Nephron progenitor cell (in vitro differentiated cells): ENCODE data around the gene KMT2C.

Source experiments
- DNase-seq: peaks from one replicate; pipeline ENCODE4 v3.0.0; 2021
- H3K27ac Mint-ChIP-seq: 2 replicates; pipeline ENCODE4 v1.8.0; 2021; ENCODE audit warnings: mild to moderate bottlenecking, moderate library complexity, mixed read lengths
- H3K27me3 Mint-ChIP-seq: 2 replicates; pipeline ENCODE4 v1.8.0; 2021; ENCODE audit warnings: mild to moderate bottlenecking, low read depth, mixed read lengths; ENCODE audit not compliant: poor library complexity
- H3K36me3 Mint-ChIP-seq: 2 replicates; pipeline ENCODE4 v1.8.0; 2021; ENCODE audit warnings: low read depth, mixed read lengths
- H3K4me1 Mint-ChIP-seq: 2 replicates; pipeline ENCODE4 v1.8.0; 2021; ENCODE audit warnings: mixed read lengths
- H3K4me3 Mint-ChIP-seq: 2 replicates; pipeline ENCODE4 v1.8.0; 2021; ENCODE audit warnings: mild to moderate bottlenecking, moderate library complexity, mixed read lengths
- H3K9me3 Mint-ChIP-seq: 2 replicates; pipeline ENCODE4 v1.8.0; 2021; ENCODE audit warnings: mild to moderate bottlenecking, moderate library complexity, mixed read lengths
- TF ChIP-seq, protein P1 (sequence below): fragments of 200-600 bp; sonication (generic); IDR thresholded peaks from 2 replicates; pipeline ENCODE4 v1.5.0; 2021; ENCODE audit warnings: antibody characterized with exemption

KMT2C gene

DNA sequence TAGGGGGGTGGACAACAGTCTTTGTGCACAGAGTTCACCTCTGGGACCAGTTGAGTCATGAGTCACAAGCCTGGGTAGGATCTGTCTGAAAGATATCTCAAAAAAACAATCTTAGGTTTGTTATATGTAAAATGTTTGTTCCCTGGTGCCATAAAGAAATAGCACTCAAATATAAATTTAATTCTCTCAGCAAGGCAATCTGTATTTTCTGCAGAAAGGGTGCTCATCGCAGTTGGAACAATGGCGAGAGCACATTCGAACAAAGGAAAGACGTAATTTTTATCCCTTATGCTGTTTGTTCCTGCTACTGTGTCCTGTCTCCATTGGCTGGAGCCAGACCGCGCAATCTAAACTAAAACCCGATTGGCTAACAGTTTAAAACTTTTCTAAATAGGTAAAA lies 346.6 kb downstream of the KMT2C start:
- TF ChIP-seq, protein P1, sequence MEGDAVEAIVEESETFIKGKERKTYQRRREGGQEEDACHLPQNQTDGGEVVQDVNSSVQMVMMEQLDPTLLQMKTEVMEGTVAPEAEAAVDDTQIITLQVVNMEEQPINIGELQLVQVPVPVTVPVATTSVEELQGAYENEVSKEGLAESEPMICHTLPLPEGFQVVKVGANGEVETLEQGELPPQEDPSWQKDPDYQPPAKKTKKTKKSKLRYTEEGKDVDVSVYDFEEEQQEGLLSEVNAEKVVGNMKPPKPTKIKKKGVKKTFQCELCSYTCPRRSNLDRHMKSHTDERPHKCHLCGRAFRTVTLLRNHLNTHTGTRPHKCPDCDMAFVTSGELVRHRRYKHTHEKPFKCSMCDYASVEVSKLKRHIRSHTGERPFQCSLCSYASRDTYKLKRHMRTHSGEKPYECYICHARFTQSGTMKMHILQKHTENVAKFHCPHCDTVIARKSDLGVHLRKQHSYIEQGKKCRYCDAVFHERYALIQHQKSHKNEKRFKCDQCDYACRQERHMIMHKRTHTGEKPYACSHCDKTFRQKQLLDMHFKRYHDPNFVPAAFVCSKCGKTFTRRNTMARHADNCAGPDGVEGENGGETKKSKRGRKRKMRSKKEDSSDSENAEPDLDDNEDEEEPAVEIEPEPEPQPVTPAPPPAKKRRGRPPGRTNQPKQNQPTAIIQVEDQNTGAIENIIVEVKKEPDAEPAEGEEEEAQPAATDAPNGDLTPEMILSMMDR, result no peak
- H3K27me3 Mint-ChIP-seq, result peaks cover 4% of the 10 kb centered on the region
- H3K4me1 Mint-ChIP-seq, result peaks cover 21% of the 10 kb centered on the region
- peaks cover 44% of the 10 kb centered on the region for H3K36me3 Mint-ChIP-seq
- peaks cover 35% of the 10 kb centered on the region for H3K9me3 Mint-ChIP-seq
- H3K27ac Mint-ChIP-seq, result peak overlapping the region; percentile 66
- no peak overlapping the region for H3K4me3 Mint-ChIP-seq
- DNase-seq, result no peak

DNA sequence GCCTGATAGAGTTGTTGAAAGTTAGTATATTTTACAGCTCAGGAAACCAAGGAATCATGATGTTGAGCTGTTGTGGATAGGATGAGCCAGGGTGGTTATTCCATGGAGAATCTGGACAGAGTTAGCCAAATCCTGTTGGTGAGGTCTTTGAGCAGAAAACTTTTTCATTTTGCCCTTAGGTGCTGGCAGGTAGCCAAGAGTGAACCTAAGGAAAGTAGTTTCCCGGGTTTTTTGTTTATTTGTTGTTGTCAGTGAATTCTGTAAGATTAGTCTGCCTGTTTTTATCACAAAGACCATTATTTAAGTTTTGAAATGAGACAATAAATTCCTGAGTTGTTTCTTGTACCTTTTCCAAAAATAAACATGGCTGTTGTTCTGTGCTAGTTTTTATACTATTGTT lies 349.3 kb downstream of the KMT2C start:
- peaks cover 4% of the 10 kb centered on the region for H3K27me3 Mint-ChIP-seq
- TF ChIP-seq, protein P1, result no peak
- no peak overlapping the region for H3K27ac Mint-ChIP-seq
- peaks cover 35% of the 10 kb centered on the region for H3K9me3 Mint-ChIP-seq
- no peak overlapping the region for H3K4me3 Mint-ChIP-seq
- no peak for DNase-seq
- peaks cover 34% of the 10 kb centered on the region for H3K36me3 Mint-ChIP-seq
- peaks cover 44% of the 10 kb centered on the region for H3K4me1 Mint-ChIP-seq

GRCh38 chr7:152085131-152085530 lies 350.7 kb downstream of the KMT2C start:
- peak overlapping the region; percentile 6 for H3K27ac Mint-ChIP-seq
- no peak for DNase-seq
- H3K9me3 Mint-ChIP-seq, result peaks cover 27% of the 10 kb centered on the region
- peaks cover 28% of the 10 kb centered on the region for H3K36me3 Mint-ChIP-seq
- H3K4me1 Mint-ChIP-seq, result peaks cover 48% of the 10 kb centered on the region
- TF ChIP-seq, protein P1, result no peak
- H3K27me3 Mint-ChIP-seq, result no peaks in the 10 kb centered on the region
- H3K4me3 Mint-ChIP-seq, result no peak overlapping the region
